Tibial nerve (tissue), 4 donors: ENCODE measurements around the gene ZNF775. TPM values are rescaled to one million over a fixed set of nuclear protein-coding genes. Genes with fewer than 3 reads are reported as not detected.
A peak's percentile ranks its signal among the peaks of the same experiment; 100 is the strongest.

Experiments
- DNase-seq, 2 donors: peaks; one replicate each; pipeline ENCODE4 v3.0.0-alpha.2; 2019; ENCODE audit warnings: low spot score in 2 of 2
- H3K27ac ChIP-seq, 4 donors: fragments of 200-600 bp; sonication (generic) in 3 of 4; one replicate each; pipeline ENCODE4 v1.5.1; 2017 to 2019; ENCODE audit warnings: mild to moderate bottlenecking in 1 of 4
- H3K27me3 ChIP-seq, 2 donors: fragments of 200-600 bp; sonication (generic) in 1 of 2; one replicate each; pipeline versions ENCODE4 v1.5.1 to v1.6.0; 2017 to 2019
- H3K36me3 ChIP-seq, 3 donors: fragments of 200-600 bp; sonication (generic); one replicate each; pipeline ENCODE4 v1.5.1; 2018 to 2019
- H3K4me1 ChIP-seq, 4 donors: fragments of 200-600 bp; sonication (generic) in 3 of 4; one replicate each; pipeline ENCODE4 v1.5.1; 2017 to 2019
- H3K4me3 ChIP-seq, 4 donors: fragments of 200-600 bp; sonication (generic) in 3 of 4; one replicate each; pipeline ENCODE4 v1.5.1; 2017 to 2019; ENCODE audit warnings: mild to moderate bottlenecking in 1 of 4, moderate library complexity in 1 of 4
- H3K9me3 ChIP-seq, 4 donors: fragments of 200-600 bp; sonication (generic) in 3 of 4; one replicate each; pipeline ENCODE4 v1.5.1; 2017 to 2019
- EP300 ChIP-seq, 2 donors: sonication (generic); formaldehyde crosslinking; IDR thresholded peaks; one replicate each; pipeline ENCODE4 v1.6.1; 2017; ENCODE audit warnings: antibody characterized with exemption in 2 of 2, mild to moderate bottlenecking in 1 of 2
- POLR2A ChIP-seq, 2 donors: fragments of 450-650 bp; IDR thresholded peaks; one replicate each; pipeline ENCODE4 v1.6.1; 2017; ENCODE audit warnings: antibody characterized with exemption in 2 of 2, mild to moderate bottlenecking in 2 of 2, moderate library complexity in 2 of 2
- WGBS, 2 donors: methylation state at CpG; one replicate each; pipeline ENCODE4 v1.1.5; 2018; 5-methylcytosine and 5-hydroxymethylcytosine counted together
- total RNA-seq, 4 donors: library from RNA; depleted of rRNA; stranded (reverse); fragments of >200 nt; gene quantifications; one replicate each; pipeline ENCODE4 v1.1.0, GENCODE V29; 2016
- TF ChIP-seq, protein P1 (sequence below), 5 experiments: fragments of 200-600 bp in 3 of 5; fragments of 450-650 bp in 2 of 5; sonication (generic) in 3 of 5; IDR thresholded peaks; one replicate each; pipeline ENCODE4 v1.5.1; 2016 to 2019; ENCODE audit warnings: antibody characterized with exemption in 5 of 5, mild to moderate bottlenecking in 3 of 5, moderate library complexity in 2 of 5

ZNF775 gene
- total RNA-seq, 4 donors from 2014 or later, result 5.9 to 14.3 (median 11.6) TPM

DNA sequence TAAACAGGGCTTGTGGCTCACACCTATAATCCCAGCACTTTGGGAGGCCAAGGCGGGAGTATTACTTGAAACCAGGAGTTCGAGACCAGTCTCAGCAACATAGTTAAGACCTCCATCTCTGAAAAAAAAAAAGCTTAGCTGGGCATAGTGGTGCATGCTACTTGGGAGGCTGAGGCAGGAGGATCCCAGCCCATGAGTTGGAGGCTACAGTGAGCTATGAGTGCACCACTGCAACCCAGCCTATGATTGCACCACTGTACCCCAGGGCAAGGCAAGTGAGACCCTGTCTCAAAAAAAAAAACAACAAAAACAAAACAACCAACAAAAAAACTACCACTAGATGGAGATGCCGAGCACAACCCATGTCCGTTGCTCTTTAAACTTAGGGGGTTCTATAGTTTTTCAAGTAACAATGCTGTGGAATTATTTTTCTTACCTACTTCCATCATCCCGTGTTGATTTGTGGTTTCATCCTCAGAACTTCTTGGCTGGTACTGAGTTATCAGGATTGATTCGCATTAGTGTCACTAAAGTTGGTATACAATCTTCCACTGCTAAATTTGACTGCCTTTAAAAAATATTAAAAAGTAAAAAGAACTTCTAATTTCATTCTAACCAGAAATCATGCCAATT is 22.7 kb upstream of the ZNF775 start:
- WGBS, 2 donors, result 30 to 37% methylated on average over 6 of the region's 6 CpGs
- no peak for TF ChIP-seq EP300 (IDR thresholded peaks at IDR 0.05)
- TF ChIP-seq, protein P1, sequence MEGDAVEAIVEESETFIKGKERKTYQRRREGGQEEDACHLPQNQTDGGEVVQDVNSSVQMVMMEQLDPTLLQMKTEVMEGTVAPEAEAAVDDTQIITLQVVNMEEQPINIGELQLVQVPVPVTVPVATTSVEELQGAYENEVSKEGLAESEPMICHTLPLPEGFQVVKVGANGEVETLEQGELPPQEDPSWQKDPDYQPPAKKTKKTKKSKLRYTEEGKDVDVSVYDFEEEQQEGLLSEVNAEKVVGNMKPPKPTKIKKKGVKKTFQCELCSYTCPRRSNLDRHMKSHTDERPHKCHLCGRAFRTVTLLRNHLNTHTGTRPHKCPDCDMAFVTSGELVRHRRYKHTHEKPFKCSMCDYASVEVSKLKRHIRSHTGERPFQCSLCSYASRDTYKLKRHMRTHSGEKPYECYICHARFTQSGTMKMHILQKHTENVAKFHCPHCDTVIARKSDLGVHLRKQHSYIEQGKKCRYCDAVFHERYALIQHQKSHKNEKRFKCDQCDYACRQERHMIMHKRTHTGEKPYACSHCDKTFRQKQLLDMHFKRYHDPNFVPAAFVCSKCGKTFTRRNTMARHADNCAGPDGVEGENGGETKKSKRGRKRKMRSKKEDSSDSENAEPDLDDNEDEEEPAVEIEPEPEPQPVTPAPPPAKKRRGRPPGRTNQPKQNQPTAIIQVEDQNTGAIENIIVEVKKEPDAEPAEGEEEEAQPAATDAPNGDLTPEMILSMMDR (IDR thresholded peaks at IDR 0.05), result peak; percentile 51 to 70 (median 57)
- H3K27ac ChIP-seq, result peak overlapping the region in 2 of 4 donors; percentile 16 to 23

DNA sequence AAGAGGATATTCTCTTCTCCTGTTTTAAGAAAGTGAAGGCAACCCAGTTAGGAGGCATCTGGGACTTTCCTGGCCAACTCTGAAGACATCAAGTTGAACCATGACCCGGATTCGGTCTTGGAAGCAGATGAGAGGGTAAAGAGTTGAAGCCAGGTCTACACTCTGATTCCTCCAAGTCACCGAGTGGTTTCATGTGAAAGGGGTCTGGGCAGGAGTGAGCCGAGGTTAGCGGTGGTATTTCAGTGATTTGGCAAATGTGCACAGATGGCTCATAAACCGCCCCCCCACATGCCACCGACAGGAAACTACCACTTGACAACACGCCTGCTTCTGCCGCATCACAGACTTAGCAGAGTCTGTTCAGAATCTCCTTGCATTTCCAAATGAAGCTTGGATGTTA is 21.9 kb upstream of the ZNF775 start:
- no peak overlapping the region for H3K4me3 ChIP-seq
- TF ChIP-seq, protein P1 (IDR thresholded peaks at IDR 0.05), result no peak
- TF ChIP-seq POLR2A (IDR thresholded peaks at IDR 0.05) (no peak), EP300 (IDR thresholded peaks at IDR 0.05) (no peak)
- WGBS, 2 donors, result 54 to 57% methylated on average over 9 of the region's 9 CpGs
- no peaks in the 10 kb centered on the region for H3K9me3 ChIP-seq
- DNase-seq, result no peak
- no peak overlapping the region for H3K27ac ChIP-seq
- H3K4me1 ChIP-seq, result peaks cover 0 to 3% (median 0%) of the 10 kb centered on the region in 4 donors
- no peaks in the 10 kb centered on the region for H3K27me3 ChIP-seq
- H3K36me3 ChIP-seq, result no peaks in the 10 kb centered on the region

More for the DNA sequence above, 22.7 kb upstream of the ZNF775 start:
- Histone ChIP-seq H3K27me3 (no peaks in the 10 kb centered on the region), H3K9me3 (no peaks in the 10 kb centered on the region), H3K36me3 (no peaks in the 10 kb centered on the region), H3K4me1 (peaks cover 0 to 1% (median 0%) of the 10 kb centered on the region in 4 donors), H3K4me3 (no peak overlapping the region)
- no peak for DNase-seq

DNA sequence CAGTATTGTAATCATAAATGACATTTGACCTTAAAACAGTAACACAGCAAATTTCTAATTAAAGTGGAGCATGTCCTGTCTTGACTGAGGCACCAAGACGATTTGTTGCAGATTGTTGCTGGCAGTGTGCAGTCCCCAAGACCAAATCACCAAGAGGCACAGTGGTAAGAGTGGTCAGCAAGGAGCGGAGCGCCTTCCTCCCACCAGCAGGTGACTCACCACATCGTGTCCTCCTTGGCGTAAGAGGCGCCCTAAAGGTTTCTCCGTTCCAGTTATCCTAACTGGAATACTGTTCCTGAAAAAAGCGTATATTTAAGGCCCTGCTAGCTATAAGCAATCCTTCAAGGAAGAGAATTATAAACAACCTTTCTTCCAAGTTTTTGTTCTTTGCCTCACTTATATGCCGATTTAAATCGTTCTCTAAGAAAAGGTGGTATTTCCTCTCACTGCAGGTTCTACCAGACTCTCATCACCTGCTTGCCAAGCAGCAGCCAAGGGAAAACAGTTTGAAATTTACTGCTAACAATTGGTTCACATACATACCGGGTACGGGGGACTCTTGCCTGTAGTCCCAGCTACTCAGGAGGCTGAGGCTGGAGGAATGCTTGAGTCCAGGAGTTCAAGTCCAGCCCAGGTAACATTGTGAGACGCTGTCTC is 21.2 kb upstream of the ZNF775 start:
- Histone ChIP-seq H3K4me1 (peaks cover 0 to 3% (median 0%) of the 10 kb centered on the region in 4 donors), H3K4me3 (no peak overlapping the region), H3K27ac (no peak overlapping the region), H3K27me3 (no peaks in the 10 kb centered on the region), H3K9me3 (no peaks in the 10 kb centered on the region), H3K36me3 (no peaks in the 10 kb centered on the region)
- WGBS, 2 donors, result 80 to 81% methylated on average over 13 of the region's 13 CpGs
- DNase-seq, result no peak
- TF ChIP-seq, protein P1 (IDR thresholded peaks at IDR 0.05), result no peak
- no peak for TF ChIP-seq POLR2A (IDR thresholded peaks at IDR 0.05)
- TF ChIP-seq EP300 (IDR thresholded peaks at IDR 0.05), result no peak

DNA sequence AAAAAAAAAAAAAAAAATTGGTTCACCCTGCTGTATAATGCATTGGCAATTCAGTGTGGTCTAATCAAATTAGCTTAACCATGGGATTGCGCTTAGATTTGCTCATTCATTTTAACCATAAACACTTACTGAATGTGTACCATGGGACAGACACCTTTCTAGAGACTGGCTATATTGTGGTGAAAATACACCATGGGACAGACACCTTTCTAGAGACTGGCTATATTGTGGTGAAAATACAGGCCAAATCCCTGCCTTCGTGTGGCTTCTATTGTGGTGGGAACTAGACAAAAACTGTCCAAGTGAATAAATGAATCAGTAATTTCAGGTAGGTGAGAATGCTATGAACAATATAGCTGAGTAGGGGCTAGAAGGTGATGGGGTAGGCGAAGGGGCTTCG is 20.7 kb upstream of the ZNF775 start:
- TF ChIP-seq, protein P1 (IDR thresholded peaks at IDR 0.05), result no peak
- TF ChIP-seq POLR2A (IDR thresholded peaks at IDR 0.05) (no peak), EP300 (IDR thresholded peaks at IDR 0.05) (no peak)
- DNase-seq, result no peak
- H3K36me3 ChIP-seq, result no peaks in the 10 kb centered on the region
- H3K4me3 ChIP-seq, result no peak overlapping the region
- H3K4me1 ChIP-seq, result peaks cover 0 to 3% (median 0%) of the 10 kb centered on the region in 4 donors
- no peaks in the 10 kb centered on the region for H3K9me3 ChIP-seq
- no peaks in the 10 kb centered on the region for H3K27me3 ChIP-seq
- H3K27ac ChIP-seq, result no peak overlapping the region
- 92 to 94% methylated on average over 4 of the region's 4 CpGs for WGBS, 2 donors

DNA sequence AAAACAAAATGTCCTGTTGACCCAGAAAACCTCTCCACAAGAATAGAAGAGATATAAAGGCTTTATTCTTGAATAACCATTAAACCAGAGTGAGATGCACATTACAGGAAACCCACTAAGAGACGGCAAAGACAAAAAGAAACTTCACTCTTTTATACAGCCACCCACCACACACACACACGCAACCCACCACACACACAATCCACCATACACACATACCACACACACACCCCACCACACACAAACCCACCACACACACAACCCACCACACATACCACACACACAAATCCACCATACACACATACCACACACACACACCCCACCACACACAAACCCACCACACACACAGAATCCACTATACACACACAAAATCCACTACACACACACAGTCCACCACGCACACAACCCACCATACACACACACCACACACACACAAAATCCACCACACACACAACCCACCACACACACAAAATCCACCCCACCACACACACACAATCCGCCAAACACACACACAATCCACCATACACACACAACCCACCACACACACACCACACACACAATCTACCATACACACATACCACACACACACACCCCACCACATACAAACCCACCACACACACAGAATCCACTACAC is 20.0 kb upstream of the ZNF775 start:
- Histone ChIP-seq H3K9me3 (no peaks in the 10 kb centered on the region), H3K4me1 (peaks cover 0 to 3% (median under 1%) of the 10 kb centered on the region in 4 donors), H3K27ac (no peak overlapping the region), H3K27me3 (no peaks in the 10 kb centered on the region), H3K36me3 (no peaks in the 10 kb centered on the region), H3K4me3 (no peak overlapping the region)
- DNase-seq, result no peak
- TF ChIP-seq, protein P1 (IDR thresholded peaks at IDR 0.05), result no peak
- TF ChIP-seq POLR2A (IDR thresholded peaks at IDR 0.05) (no peak), EP300 (IDR thresholded peaks at IDR 0.05) (no peak)
- 79 to 81% methylated on average over 4 of the region's 4 CpGs for WGBS, 2 donors
